ENCODE data around the gene DHRS4. TPM values are rescaled to one million over a fixed set of nuclear protein-coding genes. Genes with fewer than 3 reads are reported as not detected.

The DHRS4 gene
- total RNA-seq, 1 experiment from 2014 or later = 10.1 TPM

GRCh38 chr14:23910876-23911210 is 42.7 kb upstream of the DHRS4 start:
- Histone ChIP-seq H3K4me1 (ENCODE audit: insufficient read depth, low read length, poor library complexity, severe bottlenecking) (no peaks in the 10 kb centered on the region), H3K27me3 (replicated peaks; ENCODE audit: insufficient read depth, low read depth, low read length, poor library complexity) (peaks cover 10% of the 10 kb centered on the region), H3K9me3 (ENCODE audit: low read depth, low read length, poor library complexity, severe bottlenecking) (no peaks in the 10 kb centered on the region), H3K27ac (ENCODE audit: low read depth, low read length, poor library complexity, severe bottlenecking) (no peak overlapping the region), H3K4me3 (ENCODE audit: low read depth, low read length, poor library complexity, severe bottlenecking) (no peak overlapping the region), H3K36me3 (ENCODE audit: insufficient read depth, low read length, poor library complexity, severe bottlenecking) (no peaks in the 10 kb centered on the region)
- intact Hi-C loops (cut with micrococcal nuclease; ENCODE audit: unreplicated experiment) = loop anchor here (1.0 to 2.0 kb wide), 2 partner anchors 184 to 322 kb away; no protein-coding TSS in a partner anchor
- CTCF ChIA-PET = interaction anchor here (0.6 to 2.1 kb wide), 10 partner anchors 11 to 344 kb away, joined by 3 to 28 read pairs (median 4); no protein-coding TSS in a partner anchor
- BruUV-seq (replicated peaks) = no TSS peak
- TF ChIP-seq CTCF (conservative IDR thresholded peaks at IDR 0.05; ENCODE audit: low read depth, low read length) = no peak
- no peak for TF ChIP-seq EZH2 (IDR thresholded peaks at IDR 0.05; ENCODE audit: borderline replicate concordance, low read depth, low read length, poor library complexity, severe bottlenecking)
- POLR2A ChIA-PET (ENCODE audit: low non-redundant PET) = interaction anchor here (0.6 kb wide), 1 partner anchor 282 kb away, joined by 3 read pairs; no protein-coding TSS in a partner anchor
- no peak for DNase-seq (ENCODE audit: low spot score)

- H3K9me3 ChIP-seq (ENCODE audit: low read depth, low read length, poor library complexity, severe bottlenecking) = no peaks in the 10 kb centered on the region
- no peaks in the 10 kb centered on the region for H3K4me1 ChIP-seq (ENCODE audit: insufficient read depth, low read length, poor library complexity, severe bottlenecking)
- no peak overlapping the region for H3K27ac ChIP-seq (ENCODE audit: low read depth, low read length, poor library complexity, severe bottlenecking)
- DNase-seq (ENCODE audit: low spot score) = no peak
- H3K36me3 ChIP-seq (ENCODE audit: insufficient read depth, low read length, poor library complexity, severe bottlenecking) = no peaks in the 10 kb centered on the region
- CTCF ChIA-PET = no interaction called here
- H3K4me3 ChIP-seq (ENCODE audit: low read depth, low read length, poor library complexity, severe bottlenecking) = no peak overlapping the region
- POLR2A ChIA-PET (ENCODE audit: low non-redundant PET) = no interaction called here
- TF ChIP-seq EZH2 (IDR thresholded peaks at IDR 0.05; ENCODE audit: borderline replicate concordance, low read depth, low read length, poor library complexity, severe bottlenecking) (no peak), CTCF (conservative IDR thresholded peaks at IDR 0.05; ENCODE audit: low read depth, low read length) (no peak)
- intact Hi-C loops (cut with micrococcal nuclease; ENCODE audit: unreplicated experiment) = no loop called here
- no peaks in the 10 kb centered on the region for H3K27me3 ChIP-seq (replicated peaks; ENCODE audit: insufficient read depth, low read depth, low read length, poor library complexity)
- BruUV-seq (replicated peaks) = no TSS peak
Measured at GRCh38 chr14:23915559-23915958, 38.0 kb upstream of the DHRS4 start.

- TF ChIP-seq EZH2 (IDR thresholded peaks at IDR 0.05; ENCODE audit: borderline replicate concordance, low read depth, low read length, poor library complexity, severe bottlenecking) = no peak
- no peak for TF ChIP-seq CTCF (conservative IDR thresholded peaks at IDR 0.05; ENCODE audit: low read depth, low read length)
- BruUV-seq (replicated peaks) = no TSS peak
- POLR2A ChIA-PET (ENCODE audit: low non-redundant PET) = no interaction called here
- DNase-seq (ENCODE audit: low spot score) = no peak
- Histone ChIP-seq H3K27ac (ENCODE audit: low read depth, low read length, poor library complexity, severe bottlenecking) (no peak overlapping the region), H3K9me3 (ENCODE audit: low read depth, low read length, poor library complexity, severe bottlenecking) (no peaks in the 10 kb centered on the region), H3K4me3 (ENCODE audit: low read depth, low read length, poor library complexity, severe bottlenecking) (no peak overlapping the region), H3K27me3 (replicated peaks; ENCODE audit: insufficient read depth, low read depth, low read length, poor library complexity) (no peaks in the 10 kb centered on the region), H3K36me3 (ENCODE audit: insufficient read depth, low read length, poor library complexity, severe bottlenecking) (no peaks in the 10 kb centered on the region), H3K4me1 (ENCODE audit: insufficient read depth, low read length, poor library complexity, severe bottlenecking) (no peaks in the 10 kb centered on the region)
- CTCF ChIA-PET = no interaction called here
- intact Hi-C loops (cut with micrococcal nuclease; ENCODE audit: unreplicated experiment) = no loop called here
Measured at GRCh38 chr14:23916004-23916403, 37.6 kb upstream of the DHRS4 start.

Measured in A673 (cell line).